Measurements from ENCODE around the gene TFPI.

DNA sequence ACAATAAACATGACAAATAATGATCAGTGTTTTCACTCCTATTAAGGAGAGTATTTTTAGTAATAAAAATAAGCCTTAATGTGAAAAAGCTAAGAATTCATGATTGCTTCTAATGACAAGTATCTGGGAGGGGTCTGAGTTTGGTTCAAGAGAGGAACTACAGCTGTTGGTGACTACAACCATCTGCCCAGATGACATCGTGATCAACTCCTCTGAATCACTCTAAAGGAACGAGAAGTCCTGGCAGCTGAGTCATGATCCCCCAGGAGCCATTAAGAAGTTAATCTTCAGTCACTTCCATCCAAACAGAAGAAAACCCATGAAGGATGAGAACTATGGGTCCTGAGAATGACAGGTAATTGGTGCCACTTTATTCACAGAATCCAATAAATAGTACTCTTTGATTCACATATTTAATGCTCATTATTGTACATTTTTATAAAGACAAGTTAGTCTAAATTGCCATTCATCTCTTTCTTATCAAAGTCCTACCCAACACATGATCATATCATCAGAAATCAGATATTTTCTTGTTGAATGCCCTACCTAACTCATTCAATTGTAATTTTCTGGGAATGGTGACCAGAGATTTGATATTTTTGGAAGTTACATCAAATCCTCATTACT lies 6.8 kb downstream of the TFPI start:
- TF ChIP-seq, protein P1, sequence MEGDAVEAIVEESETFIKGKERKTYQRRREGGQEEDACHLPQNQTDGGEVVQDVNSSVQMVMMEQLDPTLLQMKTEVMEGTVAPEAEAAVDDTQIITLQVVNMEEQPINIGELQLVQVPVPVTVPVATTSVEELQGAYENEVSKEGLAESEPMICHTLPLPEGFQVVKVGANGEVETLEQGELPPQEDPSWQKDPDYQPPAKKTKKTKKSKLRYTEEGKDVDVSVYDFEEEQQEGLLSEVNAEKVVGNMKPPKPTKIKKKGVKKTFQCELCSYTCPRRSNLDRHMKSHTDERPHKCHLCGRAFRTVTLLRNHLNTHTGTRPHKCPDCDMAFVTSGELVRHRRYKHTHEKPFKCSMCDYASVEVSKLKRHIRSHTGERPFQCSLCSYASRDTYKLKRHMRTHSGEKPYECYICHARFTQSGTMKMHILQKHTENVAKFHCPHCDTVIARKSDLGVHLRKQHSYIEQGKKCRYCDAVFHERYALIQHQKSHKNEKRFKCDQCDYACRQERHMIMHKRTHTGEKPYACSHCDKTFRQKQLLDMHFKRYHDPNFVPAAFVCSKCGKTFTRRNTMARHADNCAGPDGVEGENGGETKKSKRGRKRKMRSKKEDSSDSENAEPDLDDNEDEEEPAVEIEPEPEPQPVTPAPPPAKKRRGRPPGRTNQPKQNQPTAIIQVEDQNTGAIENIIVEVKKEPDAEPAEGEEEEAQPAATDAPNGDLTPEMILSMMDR (IDR thresholded peaks at IDR 0.05; ENCODE audit: low read depth, low read length, poor library complexity, severe bottlenecking) = no peak
- no peak for TF ChIP-seq EZH2phosphoT487 (IDR thresholded peaks at IDR 0.05; ENCODE audit: borderline replicate concordance, low read length)
